ENCODE results near the gene HEYL.
A peak's percentile ranks its signal among the peaks of the same experiment; 100 is the strongest.
"Not testable (repeated sequence)": the region's sequence is repeated elsewhere in the genome, so short reads cannot be mapped to it uniquely, and the experiment has no call there.

HEYL gene

DNA sequence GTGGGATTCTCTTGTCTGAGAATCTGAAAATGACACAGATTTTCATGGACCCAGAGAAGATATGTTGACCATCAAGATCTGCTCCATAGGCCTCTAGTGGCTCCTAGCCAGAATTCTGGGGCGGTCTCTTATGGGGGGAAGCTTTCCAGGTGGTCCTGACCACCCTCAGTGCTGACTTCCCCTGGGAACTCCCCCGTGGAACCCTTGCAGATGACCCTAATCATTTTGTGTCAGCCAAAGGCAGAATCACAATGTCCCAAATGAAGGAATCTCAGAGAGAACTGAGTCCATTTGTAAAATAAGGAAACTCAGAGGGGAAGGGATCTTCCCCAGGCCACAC is 3.6 kb downstream of the HEYL start:
- DNase-seq: no peak

DNA sequence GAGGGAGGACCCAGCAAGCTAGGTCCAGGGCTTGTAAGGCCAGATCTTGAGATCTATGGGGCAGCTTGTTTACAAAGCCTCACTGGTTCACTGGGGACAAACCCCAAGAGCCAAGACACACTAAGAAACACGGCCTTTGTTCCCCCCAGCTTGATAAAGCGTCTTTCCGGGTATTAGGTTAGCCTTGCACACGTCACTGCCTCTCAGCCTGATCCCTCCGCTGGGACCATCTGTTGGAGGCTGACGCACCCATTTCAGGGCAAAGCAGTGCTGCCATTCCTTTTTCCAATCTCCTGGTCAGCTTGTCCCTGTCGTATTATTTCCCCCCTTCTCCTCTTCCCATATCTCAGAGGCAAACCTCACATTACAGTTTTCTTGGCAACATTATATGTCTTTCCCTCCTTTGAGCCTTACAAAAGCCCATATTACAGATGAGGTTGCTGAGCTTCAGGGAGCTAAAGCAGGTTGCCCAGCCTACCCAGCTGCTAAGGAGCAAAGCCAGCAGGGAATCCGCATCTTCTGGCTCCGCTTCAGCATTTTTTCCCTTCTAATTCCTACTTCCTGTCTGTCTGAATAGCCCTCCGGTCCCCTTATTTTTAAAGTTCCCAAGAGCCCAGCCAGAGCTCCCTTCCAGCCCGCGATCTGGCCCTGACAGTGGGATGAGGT is 4.1 kb downstream of the HEYL start:
- no peak for DNase-seq

DNA sequence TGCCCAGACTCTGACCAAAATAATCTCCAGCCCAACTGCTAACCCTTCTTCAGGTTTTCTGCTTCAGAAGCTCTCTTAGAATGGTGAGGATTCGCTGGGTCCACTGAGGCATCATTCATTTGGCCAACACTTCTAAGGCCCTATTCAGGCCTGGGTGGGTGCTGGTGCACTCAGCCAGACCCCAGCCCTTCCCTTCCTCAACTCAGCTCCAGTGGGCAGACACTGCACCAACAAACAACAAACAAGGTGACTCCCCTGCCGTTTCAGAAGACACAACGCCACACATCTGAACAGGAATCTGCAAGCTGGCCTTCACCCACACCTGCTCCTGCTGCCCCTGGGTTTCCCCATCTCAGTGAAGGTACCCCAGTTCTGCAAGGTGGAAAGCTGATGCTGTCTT is 6.0 kb downstream of the HEYL start:
- DNase-seq: no peak

DNA sequence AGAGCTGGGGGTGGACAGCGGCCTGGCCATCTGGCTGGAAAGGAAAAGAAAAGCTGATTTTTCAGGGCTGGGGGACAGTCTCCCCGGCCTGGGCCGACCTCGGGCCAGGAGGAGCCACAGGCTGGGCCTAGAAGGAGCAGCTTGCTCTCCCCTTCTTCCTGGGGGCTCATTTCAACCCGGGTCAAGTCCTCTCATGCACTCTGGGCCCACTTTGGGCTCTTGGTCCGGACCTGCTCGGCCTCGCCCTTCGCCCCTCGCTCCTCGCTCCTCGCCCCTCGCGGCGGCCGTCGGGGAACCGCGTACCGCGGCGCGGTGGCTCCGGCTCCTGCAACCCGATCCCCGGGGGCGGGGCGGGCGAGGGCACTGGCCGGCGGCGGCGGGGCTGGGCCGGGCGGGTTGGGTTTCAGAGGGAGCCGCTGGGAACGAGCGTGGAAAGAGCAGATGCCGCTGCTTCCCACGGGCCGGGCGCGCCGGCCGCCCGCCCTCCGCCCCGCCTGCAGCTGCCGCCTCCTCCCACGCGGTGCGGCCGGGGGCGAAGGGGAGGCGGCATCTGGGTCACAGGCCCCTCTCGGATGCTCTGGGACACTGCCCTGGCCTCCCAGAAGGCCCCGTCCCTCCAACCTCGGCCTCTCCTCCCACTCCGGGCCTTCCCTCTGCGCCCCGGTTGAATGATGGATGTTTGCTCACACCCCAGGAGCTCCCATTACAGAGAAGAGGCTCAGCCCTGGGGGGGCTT is 6.6 kb downstream of the HEYL start:
- no peak for DNase-seq

DNA sequence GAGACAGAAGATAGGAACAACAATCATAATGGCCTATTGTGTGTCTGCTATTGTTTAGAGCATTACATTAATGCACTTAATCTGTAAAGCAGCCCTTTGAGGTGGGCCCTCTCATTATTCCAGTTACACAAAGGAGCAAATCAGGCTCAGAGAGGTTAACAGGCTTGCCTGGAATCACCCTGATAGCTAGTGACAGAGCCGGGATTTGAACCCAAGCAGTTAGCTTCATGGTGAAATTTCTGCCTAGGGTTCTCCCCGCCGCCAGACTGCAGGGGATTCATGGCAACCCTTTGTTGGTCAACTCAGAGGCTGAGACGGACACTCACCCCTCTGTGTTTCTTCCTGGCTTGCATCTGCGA is 7.1 kb downstream of the HEYL start:
- no peak for DNase-seq

DNA sequence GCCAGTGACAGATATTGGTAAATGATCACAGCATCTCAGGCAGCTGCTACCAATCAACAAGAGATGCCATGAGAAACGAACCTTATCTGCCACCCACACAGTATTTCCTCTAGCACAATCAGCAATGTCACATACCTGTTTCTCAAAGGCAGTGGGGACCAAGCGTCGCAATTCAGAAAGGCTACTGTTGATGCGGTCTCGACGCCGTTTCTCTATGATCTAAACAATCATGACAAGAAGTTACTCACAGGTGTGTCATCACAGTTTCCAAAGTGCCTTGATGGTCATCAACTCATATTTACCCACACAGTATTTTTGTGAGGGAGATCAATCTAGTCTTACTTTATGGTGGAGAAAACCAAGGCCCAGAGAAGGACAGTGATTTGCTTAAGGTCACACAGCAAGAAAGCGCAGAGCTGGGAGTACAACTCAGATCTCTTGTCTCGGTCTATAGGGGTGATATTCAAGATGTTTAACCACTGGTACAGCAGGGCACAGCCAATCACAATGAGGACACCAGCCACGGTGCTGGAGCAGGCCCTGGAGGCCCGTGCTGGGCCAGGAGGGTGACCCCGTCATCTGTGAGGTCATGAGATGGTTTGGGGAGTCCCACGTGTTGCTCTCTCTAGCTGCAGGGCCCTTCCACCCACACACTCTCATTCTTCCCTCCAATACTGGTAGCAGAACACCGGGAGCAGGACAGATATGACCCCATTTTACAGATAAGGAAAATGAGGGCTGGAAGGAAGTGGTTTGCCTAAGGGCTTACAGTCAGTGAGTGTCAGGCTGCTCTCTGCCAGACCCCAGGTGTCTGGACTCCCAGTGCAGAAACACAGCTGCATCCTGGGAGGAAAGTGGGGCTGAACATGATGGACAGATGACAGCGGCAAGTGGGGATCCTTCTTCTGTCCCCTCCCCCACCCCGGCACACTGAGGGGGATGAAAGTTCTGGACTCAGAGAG is 7.8 kb downstream of the HEYL start:
- no peak for DNase-seq

DNA sequence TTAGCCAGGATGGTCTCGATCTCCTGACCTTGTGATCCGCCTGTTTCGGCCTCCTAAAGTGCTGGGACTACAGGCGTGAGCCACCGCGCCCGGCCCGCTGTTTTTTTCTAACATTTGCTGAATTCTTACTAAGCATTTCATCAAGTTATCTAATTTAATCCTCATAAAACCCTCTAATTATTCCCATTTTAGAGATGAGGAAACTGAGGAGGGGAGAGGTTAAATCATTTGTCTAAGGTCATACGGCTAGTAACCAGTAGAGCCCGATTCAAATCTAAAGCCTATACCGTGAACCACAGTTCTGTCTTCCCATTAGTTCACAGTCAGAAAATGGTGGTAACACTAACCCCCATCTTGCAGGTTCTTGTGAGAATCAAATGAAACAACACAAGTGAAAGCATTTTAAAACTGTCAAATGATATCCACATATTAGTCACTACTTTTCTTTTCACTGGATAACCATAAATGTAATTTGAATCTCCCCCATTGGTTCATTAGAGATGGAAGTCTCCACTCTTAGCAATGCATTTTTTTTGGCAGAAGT is 10.6 kb downstream of the HEYL start:
- no peak for DNase-seq

DNA sequence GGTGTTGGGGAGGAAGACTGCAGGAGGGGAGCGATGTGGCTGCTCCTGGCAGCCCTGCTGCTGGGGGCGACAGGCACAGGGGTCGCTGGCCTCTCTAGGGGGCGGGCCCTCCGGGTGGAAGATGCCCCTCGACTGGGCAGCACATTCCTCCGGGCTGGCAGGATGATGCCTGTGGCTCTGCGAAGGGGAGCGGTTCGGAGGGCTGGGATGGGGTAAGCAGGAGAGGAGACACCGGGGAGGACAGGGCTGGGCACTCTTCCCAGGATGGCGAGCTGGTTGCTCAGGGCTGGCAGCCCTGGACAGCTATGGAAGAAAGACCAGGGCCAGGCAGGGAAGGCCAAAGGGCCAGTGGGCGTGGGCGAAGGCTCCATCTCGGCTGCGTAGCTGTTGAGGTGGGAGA is 12.8 kb downstream of the HEYL start:
- no peak for DNase-seq

DNA sequence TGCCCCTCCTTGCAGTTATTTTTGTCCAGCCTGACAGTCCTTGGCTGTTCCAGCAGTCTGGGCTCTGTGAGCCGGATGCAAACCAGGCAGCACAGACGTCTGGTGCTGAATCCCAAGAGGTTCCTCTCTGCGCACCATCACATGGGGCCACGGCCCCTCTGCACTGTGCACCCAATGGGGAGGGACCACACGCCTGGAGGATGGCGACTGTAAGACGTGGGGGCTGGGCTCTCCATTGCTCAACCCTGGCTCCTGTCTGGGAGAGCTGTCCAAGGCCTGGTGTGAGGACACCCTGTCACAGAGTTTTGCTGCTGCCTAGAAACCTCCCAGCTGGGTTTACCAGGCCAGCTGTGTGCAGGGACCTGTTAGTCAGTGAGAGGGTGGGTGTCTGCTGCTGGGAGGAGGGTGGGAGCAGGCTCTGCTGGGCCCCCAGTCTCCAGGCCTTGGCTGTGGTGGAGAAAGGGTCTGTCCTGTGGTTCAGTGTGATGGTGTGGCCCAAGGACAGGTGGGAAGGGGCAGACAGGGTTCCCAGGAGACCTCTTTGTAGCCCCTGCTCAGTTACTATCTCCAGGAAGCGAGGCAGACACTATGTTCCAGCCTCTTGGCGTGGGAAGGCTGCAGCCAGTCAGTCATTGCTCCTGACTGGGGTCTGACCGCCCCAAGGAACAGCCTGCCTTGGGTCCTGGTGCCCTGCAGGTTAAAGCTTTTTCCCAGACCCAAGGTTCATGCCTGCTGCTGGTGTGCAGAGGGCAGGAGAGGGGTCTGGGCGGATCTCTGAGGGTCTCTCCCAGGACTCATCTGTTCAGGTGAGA is 13.8 kb downstream of the HEYL start:
- no peak for DNase-seq

DNA sequence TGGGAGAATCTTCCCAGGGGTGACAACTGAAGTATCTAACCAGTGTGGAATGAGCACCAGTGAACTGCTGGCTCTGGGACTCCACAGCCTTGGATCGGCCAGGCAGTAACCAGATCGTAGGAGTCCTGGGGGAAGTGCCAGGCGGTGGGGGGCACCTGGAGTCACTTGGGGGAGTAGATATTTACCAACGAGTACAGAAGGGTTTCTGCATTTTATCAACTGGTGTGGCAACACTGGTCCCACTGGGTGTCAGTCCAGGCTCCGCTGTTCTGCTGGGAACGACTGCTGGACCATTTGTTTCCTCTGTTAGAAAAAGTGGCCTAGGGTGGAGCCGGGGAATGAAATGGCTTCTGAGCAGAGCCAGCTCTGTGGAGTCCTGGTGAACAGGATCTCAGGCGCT is 14.4 kb downstream of the HEYL start:
- no peak for DNase-seq

DNA sequence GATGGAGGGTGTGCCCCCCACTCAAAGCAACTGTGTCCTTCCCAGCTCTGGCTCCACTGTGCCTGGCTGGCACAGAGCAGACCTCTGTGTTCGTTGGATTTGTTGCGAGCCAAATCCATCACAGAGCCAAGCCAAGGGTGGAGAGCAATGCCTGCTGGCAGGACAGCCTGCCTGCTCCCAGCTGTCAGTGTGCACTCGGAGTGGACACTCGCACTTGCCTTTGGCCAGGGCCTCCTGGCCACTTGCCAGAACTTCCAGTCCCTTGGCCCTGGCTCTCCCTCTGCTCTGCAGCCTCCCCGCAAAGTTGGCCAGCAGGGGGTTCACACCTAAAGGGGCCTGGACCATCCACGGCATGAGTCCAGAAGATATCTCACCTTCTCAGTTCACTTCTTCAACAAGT is 16.4 kb downstream of the HEYL start:
- no peak for DNase-seq

DNA sequence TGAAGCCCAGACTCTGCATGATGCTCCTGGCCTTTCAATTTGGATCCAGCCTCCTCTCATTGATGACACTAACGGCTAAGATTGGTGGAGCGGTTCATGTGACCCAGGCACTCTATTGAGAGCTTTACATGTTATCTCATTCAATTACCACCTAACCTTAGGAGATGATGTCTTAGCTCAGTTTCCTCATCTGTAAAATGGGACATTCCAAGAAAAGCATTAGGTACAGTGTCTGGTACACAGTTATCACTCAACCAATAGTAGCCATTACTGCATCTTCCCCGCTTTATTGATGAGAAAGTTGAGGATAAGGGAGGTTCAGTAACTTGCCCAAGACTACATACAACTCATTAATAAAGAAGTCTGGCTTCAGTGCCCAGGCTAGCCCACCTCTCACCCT is 17.0 kb downstream of the HEYL start:
- DNase-seq: no peak

DNA sequence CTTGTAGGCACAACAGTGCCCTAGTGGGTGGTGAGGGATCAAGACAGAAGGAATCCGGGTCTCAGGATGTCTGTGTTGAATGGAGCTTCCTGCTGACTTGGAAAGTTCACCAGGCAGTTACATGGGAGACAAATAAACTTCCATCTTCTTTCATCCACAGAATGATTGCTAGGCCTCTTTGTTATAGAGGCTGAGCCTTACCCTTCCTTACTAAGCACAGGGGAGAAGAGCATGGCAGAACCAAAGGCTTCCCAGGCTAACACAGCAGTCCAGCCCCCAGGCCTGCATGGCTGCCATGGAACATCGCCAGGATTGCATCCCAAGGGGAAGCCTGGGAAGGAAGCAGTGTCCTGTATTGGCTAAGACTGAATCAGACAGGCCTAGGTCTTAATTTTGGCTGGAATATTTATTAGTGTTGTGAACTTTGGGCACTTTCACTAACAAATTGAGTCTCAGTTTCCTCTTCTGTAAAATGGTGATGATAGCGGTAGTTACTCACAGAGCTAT is 18.7 kb downstream of the HEYL start:
- DNase-seq: no peak

DNA sequence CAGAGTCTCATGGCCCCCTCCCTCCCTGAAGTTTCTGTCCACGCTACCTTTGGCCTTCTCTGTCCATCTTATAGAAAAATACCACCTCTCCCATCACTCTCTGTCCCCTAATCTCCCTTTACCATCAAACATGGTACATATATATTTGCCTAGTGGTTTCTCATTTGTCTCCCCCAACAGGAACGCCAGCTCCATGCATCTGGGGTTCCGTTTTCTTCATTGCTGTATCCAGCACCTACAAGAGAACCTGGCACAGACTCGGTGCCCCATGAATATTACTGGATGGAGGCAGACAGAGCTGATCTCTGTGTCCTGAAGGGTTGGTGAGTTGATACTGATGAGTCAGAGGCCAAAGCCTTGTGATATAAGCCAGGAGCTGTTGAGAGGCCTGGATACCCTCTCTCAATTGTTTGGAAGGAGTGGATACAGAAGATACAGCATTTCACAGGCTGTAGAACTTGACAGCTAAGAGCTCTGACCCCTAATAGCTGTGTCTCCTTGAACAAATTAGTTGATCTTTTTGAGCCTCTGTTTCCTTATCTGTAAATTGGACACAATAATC is 21.9 kb downstream of the HEYL start:
- no peak for DNase-seq

DNA sequence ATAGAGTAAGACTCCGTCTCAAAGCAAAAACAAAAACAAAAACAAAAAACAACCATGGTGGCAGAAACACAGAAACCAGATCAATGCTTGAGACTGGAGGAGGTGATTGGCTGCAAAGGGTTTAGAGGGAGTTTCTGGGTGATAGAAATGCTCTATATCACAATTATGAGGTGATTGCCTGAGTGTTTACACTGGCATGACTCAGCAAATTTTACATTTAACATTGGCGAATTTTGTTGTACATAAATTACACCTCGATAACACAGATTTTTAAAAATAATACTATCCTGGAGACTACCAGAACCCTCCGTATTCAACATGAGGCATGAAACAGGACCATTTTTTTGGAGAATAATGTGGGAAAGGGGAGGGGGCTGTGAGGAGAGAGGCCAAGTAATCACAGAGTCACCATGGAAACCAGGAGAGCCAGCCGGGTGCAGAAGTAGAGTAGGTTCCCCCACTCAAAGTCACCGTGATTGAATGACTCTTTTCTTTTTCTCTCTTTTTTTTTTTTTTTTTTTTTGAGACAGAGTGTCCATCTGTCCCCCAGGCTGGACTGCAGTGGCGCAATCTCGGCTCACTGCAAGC is 24.3 kb downstream of the HEYL start:
- no peak for DNase-seq

DNA sequence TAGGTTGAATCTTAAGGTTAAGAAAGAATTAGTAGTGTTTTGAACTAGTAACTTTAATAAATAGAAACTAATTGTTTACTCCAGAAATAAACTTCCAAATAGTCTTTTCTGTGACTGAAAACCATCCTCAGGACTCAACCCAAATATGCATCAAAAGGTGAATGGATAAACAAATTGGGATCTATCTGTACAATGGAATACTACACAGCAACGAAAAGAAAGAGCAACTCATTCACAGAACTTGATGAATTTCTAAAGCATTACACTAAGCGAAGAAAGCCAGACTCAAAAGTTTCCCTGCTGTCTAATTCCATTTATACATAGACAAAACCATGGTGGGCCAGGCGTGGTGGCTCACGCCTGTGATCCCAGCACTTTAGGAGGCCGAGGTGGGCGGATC is 25.0 kb downstream of the HEYL start:
- DNase-seq: no peak

DNA sequence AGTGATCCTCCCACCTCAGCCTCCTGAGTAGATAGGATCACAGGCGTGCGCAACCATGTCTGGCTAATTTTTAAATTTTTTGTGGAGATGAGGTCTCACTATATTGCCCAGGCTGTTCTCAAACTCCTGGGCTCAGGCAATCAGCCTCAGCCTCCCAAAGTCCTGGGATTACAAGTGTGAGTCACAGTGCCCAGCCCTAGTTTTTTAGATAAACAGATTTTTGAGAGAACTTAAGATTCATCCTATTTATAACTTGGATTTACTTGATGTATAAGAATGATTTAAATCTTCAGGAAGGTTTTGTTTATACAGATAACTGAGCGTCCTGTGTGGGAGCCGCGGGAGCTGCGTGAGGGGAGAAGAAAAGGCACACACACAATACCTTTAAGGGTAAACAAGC is 26.2 kb downstream of the HEYL start:
- no peak for DNase-seq

DNA sequence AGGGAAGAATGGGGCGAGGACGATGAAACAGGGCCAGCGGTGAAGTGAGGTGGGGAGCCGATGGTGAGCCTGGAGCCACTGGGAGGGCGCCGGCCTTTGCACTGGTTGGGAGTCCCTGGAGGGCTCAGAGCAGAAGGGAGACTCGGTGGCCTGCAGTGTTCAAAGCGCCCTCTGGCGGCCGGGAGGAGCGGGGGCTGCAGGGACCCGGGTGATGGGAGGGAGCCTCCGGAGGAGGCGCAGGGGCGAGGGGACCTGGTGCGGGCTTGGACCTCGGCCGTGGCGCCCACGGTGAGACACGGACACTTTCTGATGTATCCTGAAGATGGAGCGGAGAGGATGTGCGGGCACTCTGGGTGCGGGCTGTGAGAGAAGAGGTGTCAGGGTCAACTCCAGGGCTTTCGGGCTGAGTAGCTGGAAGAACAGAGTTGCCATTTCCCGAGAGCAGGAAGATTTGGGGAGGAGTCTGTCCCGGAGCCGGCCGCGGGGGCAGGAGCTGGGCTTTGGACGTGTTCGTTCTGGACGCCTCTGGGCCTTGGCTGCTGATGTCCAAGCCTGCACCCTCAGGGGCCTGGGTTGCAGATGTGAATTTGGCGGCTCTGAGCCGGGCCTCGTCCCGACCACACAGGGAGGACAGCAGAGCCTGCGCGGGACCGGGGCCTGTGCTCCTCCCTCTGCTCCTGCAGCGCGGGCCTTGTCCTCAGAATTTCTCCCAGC is 29.7 kb downstream of the HEYL start:
- peak; percentile 73 to 76 for DNase-seq

DNA sequence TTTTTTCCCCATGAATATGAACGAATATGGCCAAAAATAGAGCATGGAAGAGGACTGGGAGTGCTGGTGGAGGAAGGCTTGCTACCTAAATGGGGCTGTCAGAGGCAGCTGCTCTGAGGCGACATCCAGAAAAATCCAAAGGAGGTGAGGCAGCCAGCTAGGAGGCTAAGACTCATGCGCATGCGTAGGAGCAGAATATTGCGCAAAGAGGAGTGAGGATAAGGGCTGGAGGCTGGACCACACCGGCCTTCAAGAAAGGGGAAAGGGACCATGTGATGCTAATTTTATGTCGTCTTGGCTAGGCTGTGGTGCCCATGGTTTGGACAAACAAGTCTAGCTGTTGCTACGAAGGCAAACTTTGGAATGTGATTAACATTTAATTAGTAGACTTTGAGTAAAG is 30.5 kb downstream of the HEYL start:
- no peak for DNase-seq

DNA sequence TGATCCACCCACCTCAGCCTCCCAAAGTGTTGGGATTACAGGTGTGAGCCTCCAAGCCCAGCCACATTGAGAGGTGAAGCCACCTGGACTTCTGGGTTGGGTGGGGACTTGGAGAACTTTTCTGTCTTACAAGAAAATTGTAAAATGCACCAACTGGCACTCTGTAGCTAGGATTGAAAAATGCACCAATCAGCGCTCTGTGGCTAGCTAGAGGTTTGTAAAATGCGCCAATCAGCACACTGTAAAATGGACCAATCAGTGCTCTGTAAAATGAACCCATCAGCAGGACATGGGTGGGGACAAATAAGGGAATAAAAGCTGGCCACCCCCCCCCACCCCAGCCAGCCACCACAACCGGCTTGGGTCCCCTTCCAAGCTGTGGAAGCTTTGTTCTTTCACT is 35.8 kb downstream of the HEYL start:
- DNase-seq: not testable (repeated sequence)

DNA sequence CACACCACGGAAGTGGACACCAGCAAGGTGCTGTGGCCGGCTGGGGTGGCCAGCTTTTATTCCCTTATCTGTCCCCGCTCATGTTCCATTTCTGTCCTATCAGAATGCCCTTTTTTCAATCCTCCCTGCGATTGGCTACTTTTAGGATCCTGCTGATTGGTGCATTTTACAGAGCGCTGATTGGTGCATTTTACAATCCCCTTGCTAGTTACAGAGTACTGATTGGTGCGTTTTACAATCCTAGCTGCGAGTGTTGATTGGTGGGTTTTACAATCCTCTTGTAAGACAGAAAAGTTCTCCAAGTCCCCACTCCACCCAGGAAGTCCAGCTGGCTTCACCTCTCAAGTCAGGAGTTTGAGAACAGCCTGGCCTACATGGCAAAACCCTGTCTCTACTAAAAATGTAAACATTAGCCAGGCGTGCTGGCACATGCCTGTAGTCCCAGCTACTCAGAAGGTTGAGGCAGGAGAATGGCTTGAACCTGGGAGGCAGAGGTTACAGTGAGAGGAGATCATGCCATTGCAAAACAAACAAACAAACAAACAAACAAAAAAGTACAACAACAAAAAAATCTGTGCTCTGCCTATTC is 37.7 kb downstream of the HEYL start:
- not testable (repeated sequence) for DNase-seq
